Measurements from ENCODE around the gene ARMC7.
A peak's percentile ranks its signal among the peaks of the same experiment; 100 is the strongest.

- TF ChIP-seq POLR2A (IDR thresholded peaks at IDR 0.05), result no peak
- no peak for TF ChIP-seq CTCF (IDR thresholded peaks at IDR 0.05 in 8 of 11, conservative IDR thresholded peaks at IDR 0.05 in 3 of 11)
- TF ChIP-seq POLR2AphosphoS5 (IDR thresholded peaks at IDR 0.05), result peak; percentile 70 to 76 (median 71)
Observed at GRCh38 chr17:75124041-75124818, 14.5 kb downstream of the ARMC7 start.

All from spleen (tissue), 7 donors.